DMS114 treated with DMSO at 0.1 percent for 48 hours (cell line): ENCODE results near the gene MAFG.

Experiments
- DNase-seq: peaks from one replicate; lab custom pipeline; 2025; ENCODE audit not compliant: unreplicated experiment; lab: John Stamatoyannopoulos, UW

Gene MAFG

DNA sequence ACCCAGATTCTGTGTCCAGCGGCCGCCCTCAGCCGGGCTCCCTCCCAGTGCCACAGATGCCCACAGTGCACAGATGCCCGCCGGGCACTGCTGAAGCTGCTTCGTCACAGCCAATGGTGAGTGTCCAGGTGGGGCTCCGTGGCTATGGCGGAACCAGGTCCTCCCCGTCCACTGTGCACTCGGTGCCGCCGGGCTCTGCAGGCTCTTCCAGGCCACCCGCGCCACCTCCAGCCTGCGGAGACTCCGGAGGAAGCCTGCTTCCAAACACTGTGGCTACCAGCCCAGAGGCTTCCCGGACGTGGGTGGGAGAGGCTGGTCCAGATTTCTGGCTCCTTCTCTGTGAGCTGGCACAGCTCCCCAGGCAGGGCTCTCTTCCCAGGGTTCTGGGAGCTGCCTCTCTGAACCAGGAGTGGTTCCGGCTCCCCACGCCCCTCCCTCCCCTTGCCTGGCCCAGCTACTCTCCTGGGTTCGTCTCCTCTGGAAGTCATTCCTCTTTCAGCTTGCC is 12.4 kb upstream of the MAFG start:
- DNase-seq, result no peak

DNA sequence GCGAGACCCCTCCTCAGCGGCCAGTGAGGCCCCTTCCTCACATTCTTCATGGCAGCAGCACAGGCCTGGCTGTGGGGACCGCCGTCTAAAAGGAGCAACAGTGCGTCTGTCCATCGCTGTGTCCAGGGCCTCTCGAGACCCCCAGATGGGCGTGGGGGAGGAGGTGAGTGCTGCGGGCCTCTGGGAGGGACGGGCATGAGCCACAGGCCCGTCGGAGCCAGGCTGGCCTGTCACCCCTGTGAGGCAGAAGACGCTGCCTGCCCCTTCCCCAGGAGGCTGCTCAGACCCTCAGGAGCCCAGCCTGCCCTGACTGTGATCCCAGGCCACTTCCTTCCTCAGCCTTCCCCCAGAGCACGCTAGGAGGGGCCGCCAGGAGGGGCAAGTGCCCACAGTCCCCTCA is 11.7 kb upstream of the MAFG start:
- no peak for DNase-seq

DNA sequence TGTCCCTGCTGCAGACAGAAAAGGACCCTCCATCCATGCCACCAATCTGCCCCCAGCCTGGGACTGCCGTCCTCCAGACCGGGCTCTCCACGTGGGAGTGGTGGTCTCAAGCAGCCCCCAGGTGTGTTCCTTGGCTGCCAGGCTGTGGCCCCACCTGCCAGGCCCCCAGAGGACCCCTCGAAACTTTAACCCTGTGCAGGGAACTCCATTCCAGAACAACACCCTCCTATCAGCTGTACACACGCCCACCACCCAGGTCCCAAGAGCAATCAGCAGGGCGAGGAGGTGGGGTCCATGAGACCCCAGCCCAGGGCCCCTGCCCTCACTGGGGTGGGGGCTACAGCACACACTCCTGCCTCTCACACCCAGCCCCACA is 8.2 kb upstream of the MAFG start:
- no peak for DNase-seq

DNA sequence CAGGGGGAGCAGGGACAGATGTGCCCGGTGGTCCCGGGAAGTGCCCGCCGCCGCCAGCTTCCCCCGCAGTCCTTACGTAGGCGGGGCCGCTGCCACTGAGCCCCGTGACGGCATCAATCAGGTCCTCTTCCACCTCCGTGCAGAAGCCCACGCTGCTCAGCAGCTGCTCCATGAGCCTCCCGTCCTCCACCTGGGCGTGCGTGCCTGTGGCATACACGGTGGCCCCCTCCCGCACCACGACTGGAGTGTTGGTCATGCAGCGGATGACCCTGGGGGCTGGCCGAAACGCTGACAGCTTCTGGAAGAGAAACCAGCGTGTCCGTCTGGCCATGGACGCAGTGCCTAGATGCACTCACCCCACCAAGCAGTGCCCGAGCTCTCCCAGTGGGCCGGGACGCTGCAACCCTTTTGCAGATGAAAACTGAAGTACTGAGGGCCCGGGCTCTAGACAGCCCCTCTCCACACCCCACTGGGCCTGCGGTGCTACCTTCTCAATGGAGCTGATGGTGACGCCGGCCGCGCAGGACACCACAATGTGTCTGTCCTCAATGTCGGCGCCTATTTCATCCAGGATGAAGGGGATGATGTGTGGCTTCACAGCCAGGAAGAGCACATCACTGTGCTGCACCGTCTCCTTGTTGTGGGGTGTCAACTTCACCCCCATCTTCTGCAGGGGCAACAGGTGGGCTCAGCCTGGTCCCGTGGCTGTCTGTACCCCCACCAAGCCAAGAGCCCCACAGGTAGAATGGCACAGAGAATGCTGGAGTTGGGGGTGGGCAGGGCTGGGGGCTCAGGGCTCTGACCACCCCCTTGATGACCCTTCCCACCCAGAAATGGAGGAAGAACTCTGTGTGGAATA is 7.5 kb upstream of the MAFG start:
- DNase-seq, result no peak

- DNase-seq, result no peak
These were observed 6.7 kb upstream of the MAFG start for GRCh38 chr17:81934098-81934757.

- DNase-seq, result no peak
These were observed 5.7 kb upstream of the MAFG start for GRCh38 chr17:81933178-81933699.

- DNase-seq, result no peak
These were observed 4.9 kb upstream of the MAFG start for GRCh38 chr17:81932333-81932983.

- DNase-seq, result no peak
These were observed 4.2 kb upstream of the MAFG start for GRCh38 chr17:81931557-81932332.

- DNase-seq, result no peak
These were observed 3.6 kb upstream of the MAFG start for GRCh38 chr17:81931189-81931556.

- no peak for DNase-seq
These were observed 2.9 kb upstream of the MAFG start for GRCh38 chr17:81930142-81931125.

DNA sequence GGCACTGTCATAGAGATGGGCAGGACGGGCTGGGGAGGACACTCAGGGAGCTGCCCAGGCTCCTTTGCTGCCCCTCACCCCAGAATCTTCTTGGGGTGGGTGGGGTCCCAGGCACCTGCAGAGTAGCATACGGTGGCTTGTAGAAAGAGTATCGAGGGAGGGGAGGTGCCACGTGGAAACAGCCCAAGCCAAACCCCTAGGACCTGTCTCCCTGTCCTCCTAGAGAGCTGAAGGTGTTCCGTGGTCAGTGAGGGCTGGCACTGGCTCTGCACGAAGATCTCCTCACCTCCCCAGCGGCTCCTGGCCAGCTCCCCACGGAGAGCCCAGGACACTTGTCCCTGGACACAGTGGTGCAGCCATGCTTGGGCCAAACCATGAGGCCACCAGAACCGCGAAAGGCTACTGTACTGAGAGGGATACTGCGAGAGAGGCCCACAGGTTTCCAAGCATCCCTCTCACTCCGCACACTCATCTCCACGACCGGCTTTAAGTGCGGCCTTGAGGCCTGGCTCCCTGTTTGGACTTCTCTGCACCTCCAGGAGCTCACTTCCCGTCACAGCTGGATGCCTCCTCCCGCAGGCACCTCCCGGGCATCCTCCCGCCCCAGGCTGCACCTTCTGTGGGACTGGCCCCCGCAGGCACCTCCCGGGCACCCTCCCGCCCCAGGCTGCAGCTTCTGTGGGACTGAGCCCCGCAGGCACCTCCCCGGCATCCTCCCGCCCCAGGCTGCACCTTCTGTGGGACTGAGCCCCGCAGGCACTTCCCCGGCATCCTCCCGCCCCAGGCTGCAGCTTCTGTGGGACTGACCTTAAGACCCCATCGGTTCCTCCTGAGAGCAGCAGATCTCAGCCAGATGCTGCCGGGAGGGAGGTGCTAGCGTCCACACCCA is 2.0 kb upstream of the MAFG start:
- DNase-seq, result no peak

DNA sequence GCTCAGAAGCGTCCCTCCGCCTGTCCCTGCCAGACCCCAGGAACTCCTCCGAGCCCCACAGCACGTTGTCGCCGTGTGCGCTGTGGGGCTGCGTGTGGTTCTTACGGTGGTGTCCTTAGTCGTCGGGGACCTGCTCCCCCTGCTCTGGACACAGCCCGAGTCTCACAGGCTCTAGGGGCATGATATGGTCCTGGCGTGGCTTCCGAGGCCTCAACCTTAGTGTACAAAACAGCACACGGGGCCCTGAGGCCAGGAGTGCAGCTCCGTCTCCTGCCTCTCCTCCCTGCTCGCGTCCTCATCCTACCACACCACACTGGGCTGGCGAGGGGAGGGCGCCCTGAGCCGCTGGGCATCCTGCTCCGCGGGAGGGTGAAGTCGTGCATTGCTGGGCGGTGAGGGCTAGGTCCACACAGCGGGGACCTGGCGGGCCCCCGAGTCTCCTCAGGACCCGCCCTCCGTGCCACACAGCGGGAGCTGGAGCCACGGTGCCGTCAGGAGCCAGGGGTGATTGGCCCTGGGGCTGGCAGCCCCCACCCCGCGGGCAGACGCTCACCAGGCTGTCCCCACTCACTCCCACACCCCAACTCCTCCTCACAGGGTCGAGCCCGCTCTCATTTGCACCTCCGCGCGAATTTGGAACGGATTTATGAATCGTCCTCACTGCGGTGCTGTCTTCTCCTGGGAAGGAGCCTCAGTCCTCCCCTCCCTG is 1.2 kb upstream of the MAFG start:
- DNase-seq, result no peak

GRCh38 chr17:81927152-81927652 is 333 bp downstream of the MAFG start:
- no peak for DNase-seq

- no peak for DNase-seq
These were observed 934 bp downstream of the MAFG start for GRCh38 chr17:81926451-81927151.

DNA sequence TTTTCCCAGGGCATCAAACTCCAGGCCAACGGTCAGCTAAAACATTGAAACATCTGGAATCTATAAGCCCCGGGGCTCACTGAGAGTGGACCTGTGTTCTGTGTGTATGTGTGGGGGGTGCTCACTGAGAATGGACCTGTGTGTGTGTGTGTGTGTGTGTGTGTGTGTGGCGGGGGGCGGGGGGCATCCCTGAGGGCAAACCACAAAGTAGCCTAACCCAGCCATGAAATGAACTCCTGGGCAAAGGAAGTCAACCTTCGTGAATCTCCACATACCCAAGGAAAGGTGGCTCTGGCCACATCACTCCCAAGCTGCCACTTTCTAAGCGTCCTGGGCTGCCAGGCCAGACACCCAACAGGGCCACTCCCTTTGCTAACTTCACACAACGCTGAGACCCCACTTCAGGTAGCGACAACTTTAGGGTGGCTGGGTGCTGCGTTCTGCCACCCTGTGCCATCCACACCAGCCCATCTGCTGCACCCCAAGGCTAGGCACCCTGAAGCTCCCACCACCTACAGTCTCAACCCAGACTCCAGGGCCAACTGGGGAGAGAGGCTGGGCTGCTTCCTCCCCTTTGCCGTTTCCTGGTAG is 1.6 kb downstream of the MAFG start:
- no peak for DNase-seq

DNA sequence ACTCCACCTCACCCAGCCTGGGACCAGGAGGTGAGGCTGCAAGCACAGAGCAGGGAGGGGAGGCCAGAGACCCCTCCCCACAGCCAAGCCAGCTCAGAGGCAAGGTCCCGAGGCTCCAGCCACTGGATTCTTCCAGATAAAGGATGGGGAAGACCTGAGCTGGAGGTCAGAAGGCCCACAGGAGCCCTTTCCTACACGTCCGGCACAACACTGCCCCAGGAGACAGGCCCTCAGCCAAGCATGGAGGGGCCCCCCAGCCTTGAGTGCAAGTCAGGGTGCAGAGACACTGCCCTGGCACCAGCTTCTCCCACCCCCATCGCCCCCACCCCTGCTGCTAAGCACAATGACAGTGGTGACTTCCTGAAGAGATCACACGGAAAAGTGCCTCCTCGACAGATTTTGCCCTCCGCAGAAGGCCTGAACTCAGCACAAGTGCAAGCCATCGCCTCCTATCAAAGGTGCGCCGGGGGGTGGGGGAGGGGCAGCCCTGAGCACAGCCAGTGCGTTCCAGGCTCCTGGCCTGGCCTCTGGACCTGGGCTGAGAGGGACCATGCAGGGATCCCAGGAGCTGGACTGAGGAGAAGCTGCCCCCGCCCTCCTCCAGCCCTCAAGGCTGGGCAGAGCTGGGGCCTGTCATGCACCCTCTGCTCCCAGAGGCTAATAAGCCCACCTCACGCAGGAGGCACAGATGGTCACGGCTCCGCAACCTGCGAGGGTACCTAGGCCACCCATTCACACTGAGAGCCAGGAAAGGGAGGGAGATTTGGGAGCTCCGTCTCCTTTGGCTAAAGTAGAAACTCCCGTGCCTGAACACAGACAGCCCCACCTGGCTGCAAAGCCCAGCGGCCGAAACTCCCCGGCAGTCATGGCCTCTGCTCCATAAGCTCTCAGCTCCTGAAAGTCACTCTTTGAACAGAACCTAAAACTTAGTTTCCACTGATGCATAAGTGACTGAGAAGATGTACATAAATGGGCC is 2.7 kb downstream of the MAFG start:
- DNase-seq, result no peak
